OCI-LY1 (cell line): ENCODE measurements around the gene CLDN9.

Experiments
- EZH2 ChIP-seq: fragments of 200-600 bp; sonication (generic), shearing (Covaris generic); IDR thresholded peaks from 2 replicates; pipeline ENCODE4 v1.8.0; 2017; ENCODE audit warnings: borderline replicate concordance, mixed run types, mild to moderate bottlenecking, antibody characterized with exemption, low read length, moderate library complexity, mixed read lengths
- TF ChIP-seq, protein P1 (sequence below): fragments of 200-600 bp; sonication (generic), shearing (Covaris generic); IDR thresholded peaks from 2 replicates; pipeline ENCODE4 v1.5.1; 2017; ENCODE audit warnings: mild to moderate bottlenecking, antibody characterized with exemption, low read length, moderate library complexity, mixed read lengths

DNA sequence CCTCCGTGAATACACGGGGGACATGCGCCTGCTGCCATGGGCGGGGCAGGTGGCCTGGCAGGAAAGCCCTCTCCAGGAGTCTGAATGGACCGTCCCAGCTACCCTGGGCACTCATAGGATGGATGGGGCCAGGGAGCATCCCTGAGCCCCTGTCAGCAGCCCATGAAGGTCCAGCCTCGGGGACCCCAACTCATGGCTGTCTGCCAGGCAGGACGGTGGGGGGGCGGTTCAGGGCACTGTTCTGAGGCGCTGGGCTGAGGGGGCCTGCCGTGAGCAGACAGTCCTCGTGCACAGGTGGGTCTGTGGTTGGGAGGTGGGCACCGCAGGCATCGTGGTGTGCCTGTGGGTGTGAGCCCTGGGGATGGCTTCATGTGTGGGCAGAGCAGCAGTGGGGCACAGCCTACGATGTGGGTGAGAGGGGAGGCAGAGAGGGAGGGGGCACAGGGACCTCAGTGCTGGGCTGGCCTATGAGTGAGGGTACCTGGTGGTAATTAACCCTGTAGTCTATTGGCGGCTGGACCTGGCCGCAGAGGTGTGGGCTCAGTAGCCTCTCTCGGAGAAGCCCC lies 26.0 kb upstream of the CLDN9 start:
- TF ChIP-seq EZH2 = no peak
- TF ChIP-seq, protein P1, sequence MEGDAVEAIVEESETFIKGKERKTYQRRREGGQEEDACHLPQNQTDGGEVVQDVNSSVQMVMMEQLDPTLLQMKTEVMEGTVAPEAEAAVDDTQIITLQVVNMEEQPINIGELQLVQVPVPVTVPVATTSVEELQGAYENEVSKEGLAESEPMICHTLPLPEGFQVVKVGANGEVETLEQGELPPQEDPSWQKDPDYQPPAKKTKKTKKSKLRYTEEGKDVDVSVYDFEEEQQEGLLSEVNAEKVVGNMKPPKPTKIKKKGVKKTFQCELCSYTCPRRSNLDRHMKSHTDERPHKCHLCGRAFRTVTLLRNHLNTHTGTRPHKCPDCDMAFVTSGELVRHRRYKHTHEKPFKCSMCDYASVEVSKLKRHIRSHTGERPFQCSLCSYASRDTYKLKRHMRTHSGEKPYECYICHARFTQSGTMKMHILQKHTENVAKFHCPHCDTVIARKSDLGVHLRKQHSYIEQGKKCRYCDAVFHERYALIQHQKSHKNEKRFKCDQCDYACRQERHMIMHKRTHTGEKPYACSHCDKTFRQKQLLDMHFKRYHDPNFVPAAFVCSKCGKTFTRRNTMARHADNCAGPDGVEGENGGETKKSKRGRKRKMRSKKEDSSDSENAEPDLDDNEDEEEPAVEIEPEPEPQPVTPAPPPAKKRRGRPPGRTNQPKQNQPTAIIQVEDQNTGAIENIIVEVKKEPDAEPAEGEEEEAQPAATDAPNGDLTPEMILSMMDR = no peak
